ENCODE data around the gene KCNK3. TPM values are rescaled to one million over a fixed set of nuclear protein-coding genes. Genes with fewer than 3 reads are reported as not detected.

KCNK3 gene
- total and polyA plus RNA-seq, 2 donors (not counting 3 experiments of a cell fraction or from before 2014, with no cell fraction given), result not detected

DNA sequence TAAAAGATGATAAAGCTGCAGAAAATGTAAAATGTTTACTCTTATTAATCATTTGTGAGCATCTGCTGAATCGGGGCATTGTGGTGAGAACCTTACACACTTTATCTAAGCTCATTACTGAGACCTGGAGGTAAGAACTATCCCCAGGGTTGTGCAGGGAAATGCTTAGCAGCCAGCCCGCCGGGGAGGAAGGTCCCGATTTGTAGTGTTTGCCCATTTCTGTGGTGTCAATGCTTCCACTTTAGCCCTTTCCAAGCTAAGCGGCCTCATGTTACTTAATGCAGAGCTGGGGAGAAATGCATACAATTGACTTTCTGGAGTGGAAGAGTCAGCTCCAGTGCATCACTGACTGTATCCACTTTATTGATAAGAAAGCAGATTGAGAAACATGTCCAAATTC, 20.8 kb upstream of the KCNK3 start:
- Histone ChIP-seq H3K4me2 (ENCODE audit: insufficient read depth, low read length) (no peak overlapping the region), H3K27me3 (ENCODE audit: control insufficient read depth in 2 of 2, insufficient read depth in 2 of 2, low read length in 2 of 2) (peaks cover 9 to 13% of the 10 kb centered on the region in 2 experiments), H2AFZ (ENCODE audit: low read depth, low read length) (no peak overlapping the region), H3K9me3 (replicated peaks; ENCODE audit: control insufficient read depth, insufficient read depth, low read length) (no peaks in the 10 kb centered on the region), H3K36me3 (ENCODE audit: control insufficient read depth in 2 of 2, extremely low read depth in 1 of 2, insufficient read depth in 2 of 2, low read length in 2 of 2) (no peaks in the 10 kb centered on the region), H3K9me1 (replicated peaks; ENCODE audit: control insufficient read depth, extremely low read depth, insufficient read depth, low read length) (no peaks in the 10 kb centered on the region), H3K27ac (ENCODE audit: insufficient read depth, low read depth, low read length) (no peak overlapping the region), H3K4me1 (ENCODE audit: control insufficient read depth, extremely low read depth, insufficient read depth, low read length) (no peaks in the 10 kb centered on the region), H3K79me2 (ENCODE audit: control insufficient read depth, insufficient read depth, low read length) (no peaks in the 10 kb centered on the region), H4K20me1 (replicated peaks; ENCODE audit: control insufficient read depth, extremely low read depth, insufficient read depth, low read length) (no peaks in the 10 kb centered on the region), H3K4me3 (replicated peaks in 1 of 3; ENCODE audit: insufficient read depth in 1 of 3, low read depth in 1 of 3, low read length in 3 of 3) (no peak overlapping the region), H3K9ac (replicated peaks; ENCODE audit: extremely low read depth, insufficient read depth, low read length) (no peak overlapping the region)
- BruUV-seq (replicated peaks), result no TSS peak
- ChIA-PET CTCF (no interaction called here), POLR2A (no interaction called here)
- dilution Hi-C loops (cut with MboI; ENCODE audit: extremely low pct_ligation_motif_present, low sequenced_read_pairs), result no loop called here
- no peak for DNase-seq (ENCODE audit: low read depth, low spot score)
- no peak for TF ChIP-seq FOS (IDR thresholded peaks at IDR 0.05; ENCODE audit: borderline replicate concordance, insufficient read depth, low read length)
- no peak for TF ChIP-seq CTCF (IDR thresholded peaks at IDR 0.05; ENCODE audit: extremely low read depth in 1 of 2, insufficient read depth in 1 of 2, low read depth in 1 of 2, low read length in 2 of 2)
- no peak for TF ChIP-seq GATA2 (IDR thresholded peaks at IDR 0.05; ENCODE audit: insufficient read depth, insufficient read length, low read depth, low read length)
- TF ChIP-seq MAX (IDR thresholded peaks at IDR 0.05; ENCODE audit: insufficient read depth, insufficient read length), result no peak
- no peak for TF ChIP-seq JUN (IDR thresholded peaks at IDR 0.05; ENCODE audit: borderline replicate concordance, insufficient read depth, insufficient read length, low read depth)
- no peak for TF ChIP-seq POLR2A (IDR thresholded peaks at IDR 0.05; ENCODE audit: low read depth, low read length)
- no peak for TF ChIP-seq EZH2 (IDR thresholded peaks at IDR 0.05; ENCODE audit: borderline replicate concordance, low read depth, low read length, severe bottlenecking)
- no peak for TF ChIP-seq MYC (IDR thresholded peaks at IDR 0.05; ENCODE audit: low read depth, low read length)
- no peak for TF ChIP-seq POLR2AphosphoS5 (IDR thresholded peaks at IDR 0.05; ENCODE audit: insufficient read depth, low read depth, low read length)
- FAIRE-seq, result no peak
- intact Hi-C loops (cut with micrococcal nuclease), result no loop called here

Data from endothelial cell of umbilical vein (primary cell).